Activated CD4-positive, alpha-beta T cell treated with anti-CD3 and anti-CD28 coated beads, Interleukin-2, amount 10 ng/mL, durations not matched to agents 24 days and 14 days (primary cell): Measurements from ENCODE around the gene ENAM. TPM values are rescaled to one million over a fixed set of nuclear protein-coding genes. Genes with fewer than 3 reads are reported as not detected.

Experiments used
- total RNA-seq: library from RNA; stranded (reverse); gene quantifications from 2 replicates; pipeline ENCODE4 v1.2.3, GENCODE V29; 2022

The ENAM gene
- total RNA-seq, 1 donor from 2014 or later = not detected

Other genes with a start within 250 kb of the ENAM start
- gene SMR3B, start 245.6 kb upstream of the ENAM start, total RNA-seq = not detected in 2 replicates
- gene OPRPN, start 230.8 kb upstream of the ENAM start, total RNA-seq = not detected in 2 replicates
- not detected in 2 replicates for gene MUC7, start 156.5 kb upstream of the ENAM start, total RNA-seq
- not detected in 2 replicates for gene AMTN, start 110.2 kb upstream of the ENAM start, total RNA-seq
- not detected in 2 replicates for gene AMBN, start 36.5 kb upstream of the ENAM start, total RNA-seq
- gene JCHAIN, start 37.8 kb downstream of the ENAM start, total RNA-seq = not detected in 2 replicates
- 45.9 and 47.6 TPM in 2 replicates for gene UTP3, start 59.8 kb downstream of the ENAM start, total RNA-seq
- gene RUFY3, start 93.2 kb downstream of the ENAM start, total RNA-seq = 11.5 and 14.8 TPM in 2 replicates
- gene GRSF1, start 211.1 kb downstream of the ENAM start, total RNA-seq = 122 and 124 TPM in 2 replicates